ENCODE results near the gene ZNF800. TPM values are rescaled to one million over a fixed set of nuclear protein-coding genes. Genes with fewer than 3 reads are reported as not detected.

Gene ZNF800
- total and polyA plus RNA-seq, 2 of the 8 experiments (the other 6 are each of a cell fraction or from before 2014, with no cell fraction given) = 1.0 to 6.5 TPM

DNA sequence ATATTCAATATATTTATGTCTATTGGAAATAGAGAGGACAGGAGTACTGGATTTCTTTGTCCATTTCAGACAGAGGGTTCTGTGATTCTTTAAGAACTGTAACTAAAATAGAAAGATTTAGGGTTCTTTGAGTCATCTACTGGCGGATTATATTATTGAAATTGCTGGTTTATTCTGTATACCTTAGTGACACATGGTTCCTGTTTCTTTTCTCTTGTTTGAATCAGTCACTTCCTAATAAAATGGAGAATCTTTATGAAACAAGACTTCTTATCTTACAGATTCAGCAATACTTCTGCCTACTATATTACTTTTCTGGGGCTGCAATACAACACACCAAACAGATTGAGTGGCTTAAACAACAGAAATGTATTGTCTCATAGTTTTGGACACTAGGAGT is 20.8 kb upstream of the ZNF800 start:
- TF ChIP-seq SP2 (IDR thresholded peaks at IDR 0.05; ENCODE audit: low read length) (no peak), BACH1 (IDR thresholded peaks at IDR 0.05; ENCODE audit: low read length) (no peak), POLR2AphosphoS5 (IDR thresholded peaks at IDR 0.05; ENCODE audit: low read depth, low read length) (no peak), TAF1 (IDR thresholded peaks at IDR 0.05; ENCODE audit: low read depth, low read length) (no peak), KDM4A (IDR thresholded peaks at IDR 0.05; ENCODE audit: low read depth, low read length, severe bottlenecking) (no peak), SIN3A (conservative IDR thresholded peaks at IDR 0.05 in 1 of 2, IDR thresholded peaks at IDR 0.05 in 1 of 2; ENCODE audit: low read depth in 1 of 2, low read length in 2 of 2) (no peak), JUN (IDR thresholded peaks at IDR 0.05; ENCODE audit: low read depth, low read length) (no peak), ASH2L (IDR thresholded peaks at IDR 0.05; ENCODE audit: low read length) (no peak)
- Histone ChIP-seq H4K20me1 (replicated peaks in 1 of 2; ENCODE audit: control insufficient read depth in 1 of 2, insufficient read depth in 2 of 2, low read length in 2 of 2) (peaks cover 0 to 1% of the 10 kb centered on the region in 2 experiments), H3K4me3 (ENCODE audit: extremely low read depth in 1 of 4, insufficient read depth in 2 of 4, low read depth in 3 of 4, low read length in 4 of 4) (no peak overlapping the region), H2AFZ (ENCODE audit: low read length) (no peak overlapping the region), H3K23ac (ENCODE audit: insufficient read length) (no peak overlapping the region), H2BK20ac (ENCODE audit: low read length) (no peak overlapping the region), H3K23me2 (ENCODE audit: low read depth, low read length) (peaks cover under 1% of the 10 kb centered on the region; the same call in 1 of the 2 replicates), H2BK120ac (replicated peaks; ENCODE audit: low read depth, low read length) (no peak overlapping the region), H3K27me3 (replicated peaks in 1 of 4; ENCODE audit: control insufficient read depth in 3 of 4, extremely low read depth in 1 of 4, insufficient read depth in 3 of 4, low read length in 3 of 4) (no peaks in the 10 kb centered on the region), H2BK12ac (ENCODE audit: low read depth, low read length) (no peak overlapping the region), H3K4me1 (replicated peaks in 1 of 4; ENCODE audit: control insufficient read depth in 3 of 4, insufficient read depth in 4 of 4, low read length in 3 of 4) (no peaks in the 10 kb centered on the region), H2BK15ac (ENCODE audit: low read length) (no peak overlapping the region), H2AK5ac (ENCODE audit: low read depth, low read length) (no peak overlapping the region), H2BK5ac (ENCODE audit: low read depth, low read length) (no peak overlapping the region), H3K79me1 (ENCODE audit: low read depth, low read length) (no peaks in the 10 kb centered on the region), H3K27ac (ENCODE audit: low read depth, low read length) (no peak overlapping the region), H3K4ac (replicated peaks; ENCODE audit: insufficient read length, low read depth, low read length) (no peak overlapping the region), H4K5ac (ENCODE audit: insufficient read length, low read depth, low read length) (no peak overlapping the region), H3K4me2 (ENCODE audit: insufficient read depth in 1 of 2, low read depth in 2 of 2, low read length in 2 of 2) (no peak overlapping the region), H4K91ac (replicated peaks; ENCODE audit: insufficient read length, low read length) (no peak overlapping the region), H3K14ac (ENCODE audit: insufficient read length) (no peak overlapping the region), H3K18ac (ENCODE audit: extremely low read depth, low read length) (no peak overlapping the region), H3K9me3 (ENCODE audit: insufficient read depth in 2 of 2, low read depth in 1 of 2, low read length in 1 of 2) (no peaks in the 10 kb centered on the region), H3K56ac (replicated peaks; ENCODE audit: insufficient read length, low read depth, low read length) (no peak overlapping the region), H3K36me3 (ENCODE audit: control insufficient read depth in 2 of 4, insufficient read depth in 4 of 4, low read length in 3 of 4) (no peaks in the 10 kb centered on the region), H4K8ac (ENCODE audit: extremely low read depth, insufficient read depth, low read length) (no peak overlapping the region), H3K79me2 (ENCODE audit: control insufficient read depth in 1 of 2, insufficient read depth in 2 of 2, low read length in 2 of 2) (no peaks in the 10 kb centered on the region), H3K9ac (replicated peaks in 1 of 4; ENCODE audit: extremely low read depth in 1 of 4, low read depth in 3 of 4, low read length in 3 of 4) (no peak overlapping the region)
- POLR2A ChIA-PET (ENCODE audit: partially characterized antibody) = no interaction called here
- CTCF ChIA-PET (ENCODE audit: partially characterized antibody) = no interaction called here
- no peak for FAIRE-seq
- DNase-seq (ENCODE audit: low read depth in 1 of 2, low spot score in 2 of 2) = no peak
- 85% methylated on average over 1 of the region's 1 CpG; no CpG with 5 or more reads in 1 of the 2 experiments for WGBS, 2 experiments (ENCODE audit: extremely low coverage in 1 of 2, insufficient coverage in 1 of 2, insufficient read length in 1 of 2, insufficient replicate concordance in 2 of 2, low coverage in 1 of 2, low lambda C conversion rate in 2 of 2, missing lambda C conversion rate in 1 of 2)
